ENCODE results near the gene CLN6. TPM values are rescaled to one million over a fixed set of nuclear protein-coding genes. Genes with fewer than 3 reads are reported as not detected.
"Not testable (repeated sequence)": the region's sequence is repeated elsewhere in the genome, so short reads cannot be mapped to it uniquely, and the experiment has no call there.

The CLN6 gene
- total and polyA plus RNA-seq, 9 of the 15 experiments (the other 6 are each of a cell fraction or from before 2014, with no cell fraction given) = 0.71 to 53.3 (median 39.3) TPM

- no peak for TF ChIP-seq E2F5 (CRISPR knock-in tag; IDR thresholded peaks at IDR 0.05)
- TF ChIP-seq ZNF589 (CRISPR knock-in tag; IDR thresholded peaks at IDR 0.05; ENCODE audit: low read depth) = no peak
- TF ChIP-seq ZNF197 (CRISPR knock-in tag; IDR thresholded peaks at IDR 0.05; ENCODE audit: low read depth) = no peak
- no peak for TF ChIP-seq SNAPC5 (CRISPR knock-in tag; IDR thresholded peaks at IDR 0.05)
- TF ChIP-seq KLF13 (tag; IDR thresholded peaks at IDR 0.05; ENCODE audit: borderline replicate concordance, low read depth) = no peak
- no peak for TF ChIP-seq RFX1 (IDR thresholded peaks at IDR 0.05)
- ATAC-seq = no peak
- H3K9ac ChIP-seq (ENCODE audit: insufficient read depth in 1 of 2, low read depth in 2 of 2, low read length in 2 of 2) = peak overlapping the region in 1 of 2 experiments; percentile 79; a peak in 1 of 4 replicates
- in situ Hi-C loops (cut with MboI) = no loop called here
- peaks cover 31% of the 10 kb centered on the region for H3K79me2 ChIP-seq (ENCODE audit: control insufficient read depth, insufficient read depth, low read length)
- FAIRE-seq = no peak
- CTCF ChIA-PET (ENCODE audit: low intra/inter-chr PET ratio) = no interaction called here
- no peak overlapping the region for H3K27ac ChIP-seq (ENCODE audit: extremely low read depth, low read depth, low read length)
- 93% methylated on average over 5 of the region's 5 CpGs for whole genome bisulfite sequencing (ENCODE audit: insufficient coverage, low coverage, missing lambda C conversion rate)
- H3K9me1 ChIP-seq (ENCODE audit: control insufficient read depth, insufficient read depth, low read length) = no peaks in the 10 kb centered on the region
- 0 out of 2 replicates have a peak, but pooled peaks cover 7% of the 10 kb centered on the region for H4K20me1 ChIP-seq (replicated peaks; ENCODE audit: control insufficient read depth, insufficient read depth, low read length)
- no peak overlapping the region for H2AFZ ChIP-seq (ENCODE audit: low read depth, low read length)
- peaks cover 40% of the 10 kb centered on the region; the same call in 1 of the 3 replicates for H3K36me3 ChIP-seq (ENCODE audit: control insufficient read depth, insufficient read depth, low read length)
- no peaks in the 10 kb centered on the region for H3K9me3 ChIP-seq (replicated peaks; ENCODE audit: control insufficient read depth, insufficient read depth, low read depth, low read length)
- H3K4me1 ChIP-seq (replicated peaks in 1 of 2; ENCODE audit: control insufficient read depth in 2 of 2, insufficient read depth in 2 of 2, low read length in 2 of 2) = peaks cover 14 to 39% of the 10 kb centered on the region in 2 experiments
- no peak for DNase-seq (ENCODE audit: extremely low read depth in 1 of 4, low spot score in 3 of 4)
- POLR2A ChIA-PET = no interaction called here
- intact Hi-C loops (cut with micrococcal nuclease) = no loop called here
- H3K27me3 ChIP-seq (ENCODE audit: control insufficient read depth in 2 of 2, insufficient read depth in 2 of 2, low read length in 2 of 2) = no peaks in the 10 kb centered on the region
- BruUV-seq (replicated peaks) = no TSS peak
- H3K4me2 ChIP-seq (ENCODE audit: insufficient read depth, low read length) = no peak overlapping the region
- H3K4me3 ChIP-seq = no peak overlapping the region
These were observed 26.0 kb downstream of the CLN6 start for GRCh38 chr15:68203486-68203885.

- ATAC-seq; in situ Hi-C loops (cut with MboI); intact Hi-C loops (cut with micrococcal nuclease); FAIRE-seq; H3K9me1 ChIP-seq (ENCODE audit: control insufficient read depth, insufficient read depth, low read length); H3K9me3 ChIP-seq (replicated peaks; ENCODE audit: control insufficient read depth, insufficient read depth, low read depth, low read length); H3K4me3 ChIP-seq; CTCF ChIA-PET (ENCODE audit: low intra/inter-chr PET ratio); H3K4me2 ChIP-seq (ENCODE audit: insufficient read depth, low read length); H2AFZ ChIP-seq (ENCODE audit: low read depth, low read length); BruUV-seq (replicated peaks); POLR2A ChIA-PET; H4K20me1 ChIP-seq (replicated peaks; ENCODE audit: control insufficient read depth, insufficient read depth, low read length); H3K27me3 ChIP-seq (ENCODE audit: control insufficient read depth in 2 of 2, insufficient read depth in 2 of 2, low read length in 2 of 2); H3K9ac ChIP-seq (ENCODE audit: insufficient read depth in 1 of 2, low read depth in 2 of 2, low read length in 2 of 2); DNase-seq (ENCODE audit: extremely low read depth in 1 of 4, low spot score in 3 of 4); H3K27ac ChIP-seq (ENCODE audit: extremely low read depth, low read depth, low read length): not testable (repeated sequence)
- WGBS (ENCODE audit: insufficient coverage, low coverage, missing lambda C conversion rate) = 89% methylated on average over 7 of the region's 7 CpGs
- H3K79me2 ChIP-seq (ENCODE audit: control insufficient read depth, insufficient read depth, low read length) = peaks cover 31% of the 10 kb centered on the region
- H3K36me3 ChIP-seq (ENCODE audit: control insufficient read depth, insufficient read depth, low read length) = peaks cover 36% of the 10 kb centered on the region; the same call in 1 of the 3 replicates
- H3K4me1 ChIP-seq (replicated peaks in 1 of 2; ENCODE audit: control insufficient read depth in 2 of 2, insufficient read depth in 2 of 2, low read length in 2 of 2) = peaks cover 14 to 36% of the 10 kb centered on the region in 2 experiments
These were observed 26.5 kb downstream of the CLN6 start for GRCh38 chr15:68202994-68203393.
